GM12878 (cell line): Measurements from ENCODE around the gene RHEX.

Source experiments
- CTCF ChIP-seq, 3 experiments: IDR thresholded peaks in 2 of 3; conservative IDR thresholded peaks in 1 of 3; 2 replicates each; pipeline ENCODE4 v1.5.1; 2011; ENCODE audit warnings: low read depth in 3 of 3, low read length in 3 of 3, mild to moderate bottlenecking in 3 of 3, control low read depth in 2 of 3, moderate library complexity in 2 of 3, inconsistent platforms in 1 of 3, mixed read lengths in 1 of 3; ENCODE audit not compliant: control insufficient read depth in 2 of 3, insufficient read depth in 1 of 3; ENCODE audit errors: extremely low read depth in 1 of 3
- EED ChIP-seq: sonication (generic); IDR thresholded peaks from 2 replicates; pipeline ENCODE4 v1.6.1; 2016; ENCODE audit warnings: antibody characterized with exemption, low read depth
- SIN3A ChIP-seq: IDR thresholded peaks from 2 replicates; pipeline ENCODE4 v1.6.1; 2012; ENCODE audit warnings: low read depth, low read length, improper control_type of control experiment
- TF ChIP-seq, protein P1 (sequence below): fragments of 150-350 bp; IDR thresholded peaks from 2 replicates; pipeline ENCODE4 v1.6.1; 2016; ENCODE audit warnings: low read depth, low read length

- TF ChIP-seq CTCF (IDR thresholded peaks at IDR 0.05 in 2 of 3, conservative IDR thresholded peaks at IDR 0.05 in 1 of 3; ENCODE audit: control insufficient read depth in 2 of 3, extremely low read depth in 1 of 3, insufficient read depth in 1 of 3, low read depth in 3 of 3, low read length in 3 of 3) (no peak), SIN3A (no peak), EED (no peak)
- TF ChIP-seq, protein P1, sequence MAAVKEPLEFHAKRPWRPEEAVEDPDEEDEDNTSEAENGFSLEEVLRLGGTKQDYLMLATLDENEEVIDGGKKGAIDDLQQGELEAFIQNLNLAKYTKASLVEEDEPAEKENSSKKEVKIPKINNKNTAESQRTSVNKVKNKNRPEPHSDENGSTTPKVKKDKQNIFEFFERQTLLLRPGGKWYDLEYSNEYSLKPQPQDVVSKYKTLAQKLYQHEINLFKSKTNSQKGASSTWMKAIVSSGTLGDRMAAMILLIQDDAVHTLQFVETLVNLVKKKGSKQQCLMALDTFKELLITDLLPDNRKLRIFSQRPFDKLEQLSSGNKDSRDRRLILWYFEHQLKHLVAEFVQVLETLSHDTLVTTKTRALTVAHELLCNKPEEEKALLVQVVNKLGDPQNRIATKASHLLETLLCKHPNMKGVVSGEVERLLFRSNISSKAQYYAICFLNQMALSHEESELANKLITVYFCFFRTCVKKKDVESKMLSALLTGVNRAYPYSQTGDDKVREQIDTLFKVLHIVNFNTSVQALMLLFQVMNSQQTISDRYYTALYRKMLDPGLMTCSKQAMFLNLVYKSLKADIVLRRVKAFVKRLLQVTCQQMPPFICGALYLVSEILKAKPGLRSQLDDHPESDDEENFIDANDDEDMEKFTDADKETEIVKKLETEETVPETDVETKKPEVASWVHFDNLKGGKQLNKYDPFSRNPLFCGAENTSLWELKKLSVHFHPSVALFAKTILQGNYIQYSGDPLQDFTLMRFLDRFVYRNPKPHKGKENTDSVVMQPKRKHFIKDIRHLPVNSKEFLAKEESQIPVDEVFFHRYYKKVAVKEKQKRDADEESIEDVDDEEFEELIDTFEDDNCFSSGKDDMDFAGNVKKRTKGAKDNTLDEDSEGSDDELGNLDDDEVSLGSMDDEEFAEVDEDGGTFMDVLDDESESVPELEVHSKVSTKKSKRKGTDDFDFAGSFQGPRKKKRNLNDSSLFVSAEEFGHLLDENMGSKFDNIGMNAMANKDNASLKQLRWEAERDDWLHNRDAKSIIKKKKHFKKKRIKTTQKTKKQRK, result no peak
These were observed 5.9 kb downstream of the RHEX start for GRCh38 chr1:206058927-206059292.
